Measurements from ENCODE around the gene VARS2. TPM values are rescaled to one million over a fixed set of nuclear protein-coding genes. Genes with fewer than 3 reads are reported as not detected.
A peak's percentile ranks its signal among the peaks of the same experiment; 100 is the strongest.

The VARS2 gene
- total and polyA plus RNA-seq, 9 of the 15 experiments (the other 6 are each of a cell fraction or from before 2014, with no cell fraction given) = 1.6 to 53.6 (median 29.9) TPM

DNA sequence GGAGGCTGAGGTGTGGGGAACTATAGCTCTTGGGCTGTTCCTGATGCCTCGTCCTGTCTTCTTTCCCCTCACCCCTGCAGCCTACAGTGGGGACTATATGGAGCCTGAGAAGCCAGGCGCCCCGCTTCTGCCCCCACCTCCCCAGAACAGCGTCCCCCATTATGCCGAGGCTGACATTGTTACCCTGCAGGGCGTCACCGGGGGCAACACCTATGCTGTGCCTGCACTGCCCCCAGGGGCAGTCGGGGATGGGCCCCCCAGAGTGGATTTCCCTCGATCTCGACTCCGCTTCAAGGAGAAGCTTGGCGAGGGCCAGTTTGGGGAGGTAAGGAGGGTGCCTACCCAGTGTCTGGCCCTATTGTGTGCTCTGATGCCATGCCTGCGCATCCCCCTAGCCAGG is 17.5 kb upstream of the VARS2 start:
- no TSS peak for BruUV-seq (replicated peaks)
- Histone ChIP-seq H3K4me3 (no peak overlapping the region), H2AFZ (ENCODE audit: low read depth, low read length) (no peak overlapping the region), H3K9me3 (replicated peaks; ENCODE audit: control insufficient read depth, insufficient read depth, low read depth, low read length) (no peaks in the 10 kb centered on the region), H3K36me3 (ENCODE audit: control insufficient read depth, insufficient read depth, low read length) (peaks cover 71% of the 10 kb centered on the region), H3K4me1 (replicated peaks in 1 of 2; ENCODE audit: control insufficient read depth in 2 of 2, insufficient read depth in 2 of 2, low read length in 2 of 2) (peaks cover 0 to 17% of the 10 kb centered on the region in 2 experiments; a peak in 1 of 5 replicates), H3K9me1 (ENCODE audit: control insufficient read depth, insufficient read depth, low read length) (no peaks in the 10 kb centered on the region), H4K20me1 (replicated peaks; ENCODE audit: control insufficient read depth, insufficient read depth, low read length) (no peaks in the 10 kb centered on the region; the same call in 1 of the 2 replicates), H3K27me3 (ENCODE audit: control insufficient read depth in 2 of 2, insufficient read depth in 2 of 2, low read length in 2 of 2) (no peaks in the 10 kb centered on the region), H3K27ac (ENCODE audit: extremely low read depth, low read depth, low read length) (no peak overlapping the region), H3K4me2 (ENCODE audit: insufficient read depth, low read length) (no peak overlapping the region), H3K9ac (ENCODE audit: insufficient read depth in 1 of 2, low read depth in 2 of 2, low read length in 2 of 2) (peak overlapping the region in 1 of 2 experiments; percentile 3; a peak in 1 of 4 replicates), H3K79me2 (ENCODE audit: control insufficient read depth, insufficient read depth, low read length) (no peaks in the 10 kb centered on the region)
- TF ChIP-seq GABPB1 (CRISPR knock-in tag; IDR thresholded peaks at IDR 0.05) (no peak), EP400 (IDR thresholded peaks at IDR 0.05) (no peak), EP300 (IDR thresholded peaks at IDR 0.05; ENCODE audit: low read length) (no peak), TAL1 (IDR thresholded peaks at IDR 0.05) (no peak), STAT5A (IDR thresholded peaks at IDR 0.05; ENCODE audit: borderline replicate concordance, low read length) (no peak), KLF1 (tag; IDR thresholded peaks at IDR 0.05) (no peak), ZSCAN32 (CRISPR knock-in tag; IDR thresholded peaks at IDR 0.05) (no peak), CCAR2 (IDR thresholded peaks at IDR 0.05; ENCODE audit: low read depth, low read length) (no peak), CSDE1 (IDR thresholded peaks at IDR 0.05) (no peak), TSC22D4 (tag; IDR thresholded peaks at IDR 0.05) (no peak), ZZZ3 (IDR thresholded peaks at IDR 0.05) (no peak)
- TF ChIP-seq, protein P1, sequence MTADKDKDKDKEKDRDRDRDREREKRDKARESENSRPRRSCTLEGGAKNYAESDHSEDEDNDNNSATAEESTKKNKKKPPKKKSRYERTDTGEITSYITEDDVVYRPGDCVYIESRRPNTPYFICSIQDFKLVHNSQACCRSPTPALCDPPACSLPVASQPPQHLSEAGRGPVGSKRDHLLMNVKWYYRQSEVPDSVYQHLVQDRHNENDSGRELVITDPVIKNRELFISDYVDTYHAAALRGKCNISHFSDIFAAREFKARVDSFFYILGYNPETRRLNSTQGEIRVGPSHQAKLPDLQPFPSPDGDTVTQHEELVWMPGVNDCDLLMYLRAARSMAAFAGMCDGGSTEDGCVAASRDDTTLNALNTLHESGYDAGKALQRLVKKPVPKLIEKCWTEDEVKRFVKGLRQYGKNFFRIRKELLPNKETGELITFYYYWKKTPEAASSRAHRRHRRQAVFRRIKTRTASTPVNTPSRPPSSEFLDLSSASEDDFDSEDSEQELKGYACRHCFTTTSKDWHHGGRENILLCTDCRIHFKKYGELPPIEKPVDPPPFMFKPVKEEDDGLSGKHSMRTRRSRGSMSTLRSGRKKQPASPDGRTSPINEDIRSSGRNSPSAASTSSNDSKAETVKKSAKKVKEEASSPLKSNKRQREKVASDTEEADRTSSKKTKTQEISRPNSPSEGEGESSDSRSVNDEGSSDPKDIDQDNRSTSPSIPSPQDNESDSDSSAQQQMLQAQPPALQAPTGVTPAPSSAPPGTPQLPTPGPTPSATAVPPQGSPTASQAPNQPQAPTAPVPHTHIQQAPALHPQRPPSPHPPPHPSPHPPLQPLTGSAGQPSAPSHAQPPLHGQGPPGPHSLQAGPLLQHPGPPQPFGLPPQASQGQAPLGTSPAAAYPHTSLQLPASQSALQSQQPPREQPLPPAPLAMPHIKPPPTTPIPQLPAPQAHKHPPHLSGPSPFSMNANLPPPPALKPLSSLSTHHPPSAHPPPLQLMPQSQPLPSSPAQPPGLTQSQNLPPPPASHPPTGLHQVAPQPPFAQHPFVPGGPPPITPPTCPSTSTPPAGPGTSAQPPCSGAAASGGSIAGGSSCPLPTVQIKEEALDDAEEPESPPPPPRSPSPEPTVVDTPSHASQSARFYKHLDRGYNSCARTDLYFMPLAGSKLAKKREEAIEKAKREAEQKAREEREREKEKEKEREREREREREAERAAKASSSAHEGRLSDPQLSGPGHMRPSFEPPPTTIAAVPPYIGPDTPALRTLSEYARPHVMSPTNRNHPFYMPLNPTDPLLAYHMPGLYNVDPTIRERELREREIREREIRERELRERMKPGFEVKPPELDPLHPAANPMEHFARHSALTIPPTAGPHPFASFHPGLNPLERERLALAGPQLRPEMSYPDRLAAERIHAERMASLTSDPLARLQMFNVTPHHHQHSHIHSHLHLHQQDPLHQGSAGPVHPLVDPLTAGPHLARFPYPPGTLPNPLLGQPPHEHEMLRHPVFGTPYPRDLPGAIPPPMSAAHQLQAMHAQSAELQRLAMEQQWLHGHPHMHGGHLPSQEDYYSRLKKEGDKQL (CRISPR knock-in tag; IDR thresholded peaks at IDR 0.05; ENCODE audit: borderline replicate concordance) = no peak
- TF ChIP-seq, protein P2, sequence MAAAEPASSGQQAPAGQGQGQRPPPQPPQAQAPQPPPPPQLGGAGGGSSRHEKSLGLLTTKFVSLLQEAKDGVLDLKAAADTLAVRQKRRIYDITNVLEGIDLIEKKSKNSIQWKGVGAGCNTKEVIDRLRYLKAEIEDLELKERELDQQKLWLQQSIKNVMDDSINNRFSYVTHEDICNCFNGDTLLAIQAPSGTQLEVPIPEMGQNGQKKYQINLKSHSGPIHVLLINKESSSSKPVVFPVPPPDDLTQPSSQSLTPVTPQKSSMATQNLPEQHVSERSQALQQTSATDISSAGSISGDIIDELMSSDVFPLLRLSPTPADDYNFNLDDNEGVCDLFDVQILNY (CRISPR knock-in tag; IDR thresholded peaks at IDR 0.05) = no peak
- TF ChIP-seq, protein P3, sequence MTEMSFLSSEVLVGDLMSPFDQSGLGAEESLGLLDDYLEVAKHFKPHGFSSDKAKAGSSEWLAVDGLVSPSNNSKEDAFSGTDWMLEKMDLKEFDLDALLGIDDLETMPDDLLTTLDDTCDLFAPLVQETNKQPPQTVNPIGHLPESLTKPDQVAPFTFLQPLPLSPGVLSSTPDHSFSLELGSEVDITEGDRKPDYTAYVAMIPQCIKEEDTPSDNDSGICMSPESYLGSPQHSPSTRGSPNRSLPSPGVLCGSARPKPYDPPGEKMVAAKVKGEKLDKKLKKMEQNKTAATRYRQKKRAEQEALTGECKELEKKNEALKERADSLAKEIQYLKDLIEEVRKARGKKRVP (CRISPR knock-in tag; IDR thresholded peaks at IDR 0.05) = no peak
- ATAC-seq = no peak
- no peak for DNase-seq (ENCODE audit: extremely low read depth in 1 of 4, low spot score in 3 of 4)
- 84% methylated on average over 13 of the region's 13 CpGs for WGBS (ENCODE audit: insufficient coverage, low coverage, missing lambda C conversion rate)
- CTCF ChIA-PET (ENCODE audit: low intra/inter-chr PET ratio) = no interaction called here
- POLR2A ChIA-PET = interaction anchor here (0.9 to 2.5 kb wide), 5 partner anchors 8 to 74 kb away, joined by 3 to 10 read pairs (median 4); no protein-coding TSS in a partner anchor
- in situ Hi-C loops (cut with MboI) (no loop called here), intact Hi-C loops (cut with micrococcal nuclease) (no loop called here)
- no peak for FAIRE-seq

All from K562 (cell line).